ENCODE data around the gene PHLDA2.
"Not testable (repeated sequence)": the region's sequence is repeated elsewhere in the genome, so short reads cannot be mapped to it uniquely, and the experiment has no call there.

PHLDA2 gene

DNA sequence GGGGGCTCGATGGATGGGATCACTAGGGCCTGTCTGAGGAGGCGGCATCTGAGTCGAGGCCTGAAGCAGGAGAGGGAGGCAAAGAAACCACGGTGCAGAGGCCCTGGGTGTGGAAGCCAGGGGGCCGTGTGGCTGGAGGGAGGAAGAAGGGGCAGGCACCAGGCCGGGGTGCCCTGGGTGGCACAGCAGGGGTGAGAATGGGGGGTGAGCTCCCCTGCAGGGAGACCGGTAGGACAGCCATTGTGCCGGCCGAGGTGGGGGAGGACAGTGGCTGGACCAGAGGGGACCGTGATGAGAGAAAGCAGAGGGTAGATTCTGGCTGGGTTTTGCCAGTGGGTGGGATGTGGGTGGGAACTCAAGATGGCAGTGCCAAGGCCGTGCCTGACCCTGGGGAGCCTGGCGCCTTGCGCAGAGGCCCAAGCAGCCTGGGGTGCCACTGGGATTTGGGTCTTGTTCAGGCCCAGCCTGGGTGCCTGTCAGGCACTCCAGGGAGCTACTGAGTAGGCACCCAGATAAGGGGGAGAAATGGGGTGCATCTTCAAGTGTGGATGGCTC, 18.7 kb downstream of the PHLDA2 start:
- no peak overlapping the region for H3K4me3 ChIP-seq
- no peaks in the 10 kb centered on the region for H3K36me3 ChIP-seq
- no peaks in the 10 kb centered on the region for H3K9me3 ChIP-seq
- TF ChIP-seq, protein P1, sequence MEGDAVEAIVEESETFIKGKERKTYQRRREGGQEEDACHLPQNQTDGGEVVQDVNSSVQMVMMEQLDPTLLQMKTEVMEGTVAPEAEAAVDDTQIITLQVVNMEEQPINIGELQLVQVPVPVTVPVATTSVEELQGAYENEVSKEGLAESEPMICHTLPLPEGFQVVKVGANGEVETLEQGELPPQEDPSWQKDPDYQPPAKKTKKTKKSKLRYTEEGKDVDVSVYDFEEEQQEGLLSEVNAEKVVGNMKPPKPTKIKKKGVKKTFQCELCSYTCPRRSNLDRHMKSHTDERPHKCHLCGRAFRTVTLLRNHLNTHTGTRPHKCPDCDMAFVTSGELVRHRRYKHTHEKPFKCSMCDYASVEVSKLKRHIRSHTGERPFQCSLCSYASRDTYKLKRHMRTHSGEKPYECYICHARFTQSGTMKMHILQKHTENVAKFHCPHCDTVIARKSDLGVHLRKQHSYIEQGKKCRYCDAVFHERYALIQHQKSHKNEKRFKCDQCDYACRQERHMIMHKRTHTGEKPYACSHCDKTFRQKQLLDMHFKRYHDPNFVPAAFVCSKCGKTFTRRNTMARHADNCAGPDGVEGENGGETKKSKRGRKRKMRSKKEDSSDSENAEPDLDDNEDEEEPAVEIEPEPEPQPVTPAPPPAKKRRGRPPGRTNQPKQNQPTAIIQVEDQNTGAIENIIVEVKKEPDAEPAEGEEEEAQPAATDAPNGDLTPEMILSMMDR (IDR thresholded peaks at IDR 0.05): no peak
- H3K27ac ChIP-seq: no peak overlapping the region
- peaks cover 0 to 54% (median 11%) of the 10 kb centered on the region in 4 donors for H3K4me1 ChIP-seq
- peaks cover 0 to 26% of the 10 kb centered on the region in 2 donors for H3K27me3 ChIP-seq
- intact Hi-C loops (cut with DNase I; ENCODE audit: low total_unique reads): no loop called here
- no peak for DNase-seq

DNA sequence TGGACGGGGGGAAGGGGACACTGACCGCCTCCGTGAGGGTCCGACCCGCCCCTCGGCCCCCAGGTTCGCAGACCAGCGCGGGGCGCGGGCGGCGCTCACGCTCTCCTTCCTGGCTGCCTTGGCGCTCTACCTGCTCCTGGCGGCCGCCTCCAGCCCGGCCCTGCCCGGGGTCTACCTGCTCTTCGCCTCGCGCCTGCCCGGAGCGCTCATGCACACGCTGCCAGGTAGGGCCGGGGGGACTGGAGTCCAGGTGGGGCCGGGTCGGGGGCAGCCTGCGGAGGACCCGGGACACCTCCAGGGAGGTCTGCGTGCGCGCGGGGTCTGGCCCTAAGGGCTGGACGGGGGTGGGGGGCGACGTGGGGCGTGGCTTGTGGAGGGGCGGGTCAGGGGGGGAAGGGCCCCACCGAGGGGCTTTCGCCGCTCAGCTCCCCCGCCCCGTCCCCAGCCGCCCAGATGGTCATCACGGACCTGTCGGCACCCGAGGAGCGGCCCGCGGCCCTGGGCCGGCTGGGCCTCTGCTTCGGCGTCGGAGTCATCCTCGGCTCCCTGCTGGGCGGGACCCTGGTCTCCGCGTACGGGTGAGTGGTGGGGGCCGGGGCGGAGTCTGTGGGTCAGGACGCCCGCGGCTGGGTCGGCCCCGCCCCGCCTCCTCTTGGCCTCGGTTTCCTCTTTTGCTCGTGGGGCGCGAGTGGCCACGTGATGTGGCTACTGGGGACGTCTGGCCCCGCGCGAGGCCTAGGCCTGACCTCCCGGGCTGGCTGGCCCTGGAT, 19.9 kb downstream of the PHLDA2 start:
- Histone ChIP-seq H3K9me3 (no peaks in the 10 kb centered on the region), H3K36me3 (no peaks in the 10 kb centered on the region), H3K4me3 (no peak overlapping the region), H3K27ac (no peak overlapping the region), H3K27me3 (peaks cover 0 to 26% of the 10 kb centered on the region in 2 donors), H3K4me1 (peaks cover 0 to 48% (median 7%) of the 10 kb centered on the region in 4 donors)
- DNase-seq: no peak
- intact Hi-C loops (cut with DNase I; ENCODE audit: low total_unique reads): loop anchor here (10.0 kb wide), 1 partner anchor 505 kb away; the partner anchor contains the start of gene TSSC4
- TF ChIP-seq, protein P1 (IDR thresholded peaks at IDR 0.05): no peak

DNA sequence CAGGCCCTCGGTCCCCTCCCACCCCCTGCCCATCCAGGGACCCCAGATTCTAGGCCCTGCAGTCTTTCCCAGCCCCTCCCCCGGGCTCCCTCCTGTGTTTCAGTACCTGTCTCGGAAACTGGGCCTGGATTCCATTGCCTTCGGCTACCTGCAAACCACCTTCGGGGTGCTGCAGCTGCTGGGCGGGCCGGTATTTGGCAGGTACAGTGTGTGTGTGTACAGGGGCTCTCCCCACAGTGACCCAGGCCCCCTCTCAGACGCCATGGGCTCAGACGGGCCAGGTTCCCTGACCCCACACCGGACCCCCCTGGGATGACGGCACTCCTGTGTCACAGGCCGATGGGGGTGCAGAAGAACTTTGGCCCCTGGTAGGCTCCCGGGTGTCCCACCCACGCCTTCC, 21.1 kb downstream of the PHLDA2 start:
- peaks cover 0 to 26% of the 10 kb centered on the region in 2 donors for H3K27me3 ChIP-seq

DNA sequence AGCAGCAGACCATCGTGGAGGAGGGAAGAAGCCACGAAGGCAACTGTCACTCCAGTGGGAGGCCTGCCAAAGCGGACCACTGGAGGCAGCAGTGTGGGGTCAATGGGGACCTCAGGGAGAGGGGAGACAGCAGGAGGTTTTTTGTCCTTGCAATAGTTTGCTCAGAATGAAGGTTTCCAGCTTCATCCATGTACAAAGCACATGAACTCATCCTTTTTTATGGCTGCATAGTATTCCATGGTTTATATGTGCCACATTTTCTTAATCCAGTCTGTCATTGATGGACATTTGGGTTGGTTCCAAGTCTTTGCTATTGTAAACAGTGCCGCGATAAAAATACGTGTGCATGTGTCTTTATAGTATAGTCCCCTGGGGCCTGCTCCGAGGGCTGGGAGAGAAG, 23.9 kb downstream of the PHLDA2 start:
- not testable (repeated sequence) for DNase-seq, H3K4me3 ChIP-seq, H3K9me3 ChIP-seq, H3K36me3 ChIP-seq, H3K27ac ChIP-seq
- Histone ChIP-seq H3K27me3 (peaks cover 0 to 26% of the 10 kb centered on the region in 2 donors), H3K4me1 (peaks cover 0 to 47% (median 23%) of the 10 kb centered on the region in 4 donors)
- intact Hi-C loops (cut with DNase I; ENCODE audit: low total_unique reads): loop anchor here (10.0 kb wide), 1 partner anchor 500 kb away; the partner anchor contains the start of gene TSSC4

More for the DNA sequence above, 21.1 kb downstream of the PHLDA2 start:
- no peak overlapping the region for H3K4me3 ChIP-seq
- no peak overlapping the region for H3K27ac ChIP-seq
- H3K36me3 ChIP-seq: no peaks in the 10 kb centered on the region
- intact Hi-C loops (cut with DNase I; ENCODE audit: low total_unique reads): loop anchor here (10.0 kb wide), 1 partner anchor 503 kb away; the partner anchor contains the start of gene TSSC4
- TF ChIP-seq, protein P1 (IDR thresholded peaks at IDR 0.05): no peak
- H3K4me1 ChIP-seq: peaks cover 0 to 49% (median 10%) of the 10 kb centered on the region in 4 donors
- DNase-seq: no peak
- no peaks in the 10 kb centered on the region for H3K9me3 ChIP-seq

DNA sequence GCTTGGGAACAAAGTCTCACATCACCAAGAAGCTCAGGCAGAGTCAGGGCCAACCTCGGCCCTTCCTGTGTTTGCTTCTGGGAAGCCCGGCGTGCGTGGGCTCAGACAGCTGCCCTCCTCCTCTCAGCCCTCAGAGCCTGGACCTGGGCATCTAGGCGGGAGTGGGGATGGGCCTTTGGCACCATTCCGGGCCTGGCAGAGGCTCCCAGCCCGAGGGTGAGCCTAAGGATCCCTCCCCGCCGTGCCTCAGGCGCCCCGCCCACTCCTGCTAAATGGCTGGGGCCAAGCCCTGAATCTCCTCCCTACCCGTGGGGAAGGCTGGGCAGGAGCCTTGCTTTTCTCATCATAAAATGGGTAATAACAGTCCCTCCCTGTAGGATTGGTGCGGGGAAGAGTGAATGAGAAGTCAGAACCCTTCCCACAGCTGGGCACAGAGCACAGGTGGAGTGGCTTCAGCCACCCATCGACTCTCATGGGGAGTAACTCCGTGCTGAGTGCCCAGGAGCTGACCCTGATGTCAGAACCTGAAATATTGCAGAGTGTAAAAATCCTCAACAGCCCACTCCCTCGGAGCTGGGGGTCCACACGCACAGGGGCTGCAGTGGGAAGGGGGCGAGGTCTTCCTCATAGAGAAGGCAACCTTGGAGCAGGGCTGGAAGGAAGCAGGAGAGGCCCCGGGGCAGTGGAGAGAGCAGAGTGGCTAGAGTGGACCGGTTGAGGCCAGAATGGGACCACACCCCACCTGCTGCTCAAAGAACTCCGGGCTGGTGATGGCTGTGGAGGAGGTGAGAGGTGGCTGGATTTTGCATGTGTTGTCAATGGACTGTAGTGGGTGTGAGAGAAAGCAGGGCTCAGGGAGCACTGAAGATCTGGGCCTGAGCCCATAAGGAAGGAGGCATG, 24.8 kb downstream of the PHLDA2 start:
- Histone ChIP-seq H3K27ac (no peak overlapping the region), H3K4me1 (peaks cover 0 to 47% (median 23%) of the 10 kb centered on the region in 4 donors), H3K36me3 (no peaks in the 10 kb centered on the region), H3K4me3 (no peak overlapping the region), H3K27me3 (peaks cover 0 to 24% of the 10 kb centered on the region in 2 donors), H3K9me3 (no peaks in the 10 kb centered on the region)
- TF ChIP-seq, protein P1 (IDR thresholded peaks at IDR 0.05): no peak
- DNase-seq: no peak
- intact Hi-C loops (cut with DNase I; ENCODE audit: low total_unique reads): loop anchor here (10.0 kb wide), 1 partner anchor 500 kb away; the partner anchor contains the start of gene TSSC4

All from tibial artery (tissue), 4 donors.